Hematopoietic multipotent progenitor cell treated with erythropoietin and hydrocortisone succinate and interleukin-3 and kit ligand, for 6 days (in vitro differentiated cells): Measurements from ENCODE around the gene HMGN5.

ENCODE experiments used
- DNase-seq: peaks from one replicate; pipeline ENCODE4 v3.0.0-alpha.2; 2015

Gene HMGN5, protein sequence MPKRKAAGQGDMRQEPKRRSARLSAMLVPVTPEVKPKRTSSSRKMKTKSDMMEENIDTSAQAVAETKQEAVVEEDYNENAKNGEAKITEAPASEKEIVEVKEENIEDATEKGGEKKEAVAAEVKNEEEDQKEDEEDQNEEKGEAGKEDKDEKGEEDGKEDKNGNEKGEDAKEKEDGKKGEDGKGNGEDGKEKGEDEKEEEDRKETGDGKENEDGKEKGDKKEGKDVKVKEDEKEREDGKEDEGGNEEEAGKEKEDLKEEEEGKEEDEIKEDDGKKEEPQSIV

DNA sequence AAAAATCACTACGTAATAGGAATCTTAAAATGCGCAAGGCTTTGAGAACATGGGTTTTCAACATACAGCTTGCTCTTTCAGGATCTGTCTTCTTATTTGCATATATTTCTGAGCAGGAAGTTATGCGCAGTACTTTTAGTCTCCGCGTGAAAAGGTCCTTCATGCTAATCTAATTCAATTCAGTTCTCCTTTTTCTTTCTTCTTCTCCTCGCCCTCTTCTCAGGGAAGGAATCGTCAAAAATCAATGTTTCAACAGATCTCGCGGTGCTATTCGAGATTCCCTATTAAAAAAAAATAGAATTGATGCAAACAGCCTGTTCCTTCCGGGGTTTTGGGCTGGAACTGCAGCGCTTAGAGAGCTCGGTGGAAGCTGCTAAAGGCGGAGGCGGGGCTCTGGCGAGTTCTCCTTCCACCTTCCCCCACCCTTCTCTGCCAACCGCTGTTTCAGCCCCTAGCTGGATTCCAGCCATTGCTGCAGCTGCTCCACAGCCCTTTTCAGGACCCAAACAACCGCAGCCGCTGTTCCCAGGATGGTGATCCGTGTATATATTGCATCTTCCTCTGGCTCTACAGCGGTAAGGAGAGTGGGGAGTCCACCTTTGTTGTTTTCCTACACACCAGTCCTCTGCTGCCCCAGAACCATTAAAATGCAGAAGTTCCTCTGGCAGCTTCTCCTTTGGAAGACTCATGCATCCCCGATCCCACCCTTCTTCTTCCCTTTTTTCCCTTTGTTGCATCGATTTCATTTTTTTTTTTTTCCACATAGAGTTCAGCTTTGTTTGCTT lies at the start of gene HMGN5, which contains the start of gene SH3BGRL:
Gene HMGN5 (minus strand): TSS at position 243 of the 785 bp plus-strand sequence. CDS start 80,364 bp downstream, outside the sequence.
Gene SH3BGRL (plus strand): TSS at position 432 of the 785 bp plus-strand sequence. CDS start 99 bp downstream, at position 531.
- DNase-seq = peak; percentile 93

DNA sequence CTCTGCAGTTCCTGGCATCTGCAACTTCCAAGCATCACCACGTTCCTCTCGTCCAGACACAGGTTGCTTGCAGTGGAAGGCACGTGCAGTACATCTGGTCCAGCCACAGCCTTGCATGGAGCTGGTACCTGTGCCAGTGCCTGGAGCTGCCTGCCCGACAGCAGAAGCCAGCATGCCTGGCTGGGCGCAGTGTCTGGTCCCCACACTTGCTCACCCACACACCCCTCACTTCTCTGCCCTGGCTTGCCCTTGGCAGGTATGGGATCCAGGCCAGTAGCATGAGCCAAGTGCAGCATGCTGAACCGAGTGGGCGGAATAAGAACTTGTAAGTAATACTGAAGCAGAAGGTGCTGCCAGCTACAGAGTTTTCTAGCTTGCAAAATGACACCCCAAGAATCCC lies 40.0 kb upstream of the HMGN5 start:
- DNase-seq = no peak

DNA sequence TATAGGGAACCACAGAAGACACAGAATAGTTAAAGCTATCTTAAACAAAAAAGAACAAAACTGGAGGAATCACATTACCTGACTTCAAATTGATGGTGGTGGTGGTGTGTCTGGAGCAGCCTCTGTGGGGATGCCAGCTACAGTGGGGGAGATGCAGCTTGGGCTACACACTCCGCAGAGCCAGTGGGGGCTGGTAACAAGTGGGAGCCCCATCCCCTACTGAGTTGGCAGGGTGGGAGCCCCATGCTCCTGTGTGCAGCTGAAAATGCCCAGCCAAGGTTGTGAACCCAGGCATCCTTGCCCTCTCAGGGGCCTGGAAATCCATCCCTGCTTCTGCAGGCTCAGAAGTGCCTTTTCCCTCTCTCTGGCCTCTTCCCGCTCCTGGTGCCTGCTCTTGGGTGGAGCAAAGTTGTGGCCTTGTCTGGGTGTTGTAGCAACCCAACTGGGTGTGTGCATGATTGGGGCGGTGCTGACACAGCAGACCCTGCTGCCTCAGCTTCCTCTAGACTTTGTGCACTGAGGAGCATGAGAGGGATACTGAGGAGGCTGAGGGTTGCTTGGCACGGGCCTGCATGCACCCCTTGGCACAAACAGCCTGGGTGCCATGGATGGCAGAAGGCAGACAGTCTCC lies 39.1 kb upstream of the HMGN5 start:
- no peak for DNase-seq

DNA sequence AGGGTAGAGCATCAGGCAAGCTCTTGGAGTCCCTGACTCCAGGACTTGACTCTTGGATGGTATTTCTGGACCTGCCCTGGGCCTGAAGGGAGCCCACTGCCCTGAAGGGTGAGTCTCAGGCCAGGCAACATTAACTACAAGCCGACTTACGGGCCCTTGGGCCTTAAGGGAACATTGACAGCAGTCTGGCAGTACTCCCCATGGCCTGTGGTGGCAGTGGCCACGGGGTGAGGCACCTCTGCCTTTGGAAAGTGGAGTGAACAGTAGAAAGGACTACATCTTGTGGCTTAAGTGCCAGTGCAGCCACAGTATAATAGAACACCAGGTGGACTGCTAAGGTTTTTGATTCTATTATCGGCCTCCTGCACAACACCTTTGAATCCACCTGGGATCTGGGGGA lies 36.5 kb upstream of the HMGN5 start:
- DNase-seq = no peak

DNA sequence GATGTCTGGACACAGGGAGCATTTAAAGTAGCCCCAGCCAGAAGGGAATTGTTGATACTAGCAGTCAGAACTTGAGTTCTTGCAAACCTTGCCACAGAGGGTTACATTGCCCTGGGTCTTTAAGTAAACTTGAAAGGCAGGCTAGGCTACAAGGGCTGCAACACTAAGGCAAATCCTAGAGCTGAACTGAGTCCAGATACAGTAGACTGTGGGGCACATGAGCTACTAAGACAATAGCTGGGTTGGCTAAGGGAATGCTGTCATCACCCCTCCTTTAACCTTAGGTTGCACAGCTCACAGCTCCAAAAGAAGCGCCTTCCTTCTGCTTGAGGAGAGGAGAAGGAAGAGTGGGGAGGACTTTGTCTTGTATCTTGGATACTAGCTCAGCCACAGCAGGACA lies 35.8 kb upstream of the HMGN5 start:
- no peak for DNase-seq

DNA sequence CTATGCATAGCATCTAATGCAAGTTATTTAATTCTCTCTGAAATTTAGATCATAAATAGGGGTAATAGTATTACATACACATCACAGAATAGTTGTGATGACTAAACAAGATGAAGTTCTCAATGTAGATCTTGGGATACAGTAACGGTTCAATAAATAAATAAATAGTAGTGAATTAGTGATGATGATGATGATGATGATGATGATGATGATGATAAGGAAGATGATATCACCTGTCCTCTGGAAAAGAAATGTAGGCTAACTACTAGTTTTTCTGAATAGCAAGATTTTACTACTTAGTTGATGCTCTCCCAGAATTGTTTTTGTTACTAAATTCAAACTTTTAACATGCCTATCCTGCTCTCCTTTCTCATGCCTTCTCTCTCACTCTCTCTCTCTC lies 30.5 kb upstream of the HMGN5 start:
- no peak for DNase-seq

DNA sequence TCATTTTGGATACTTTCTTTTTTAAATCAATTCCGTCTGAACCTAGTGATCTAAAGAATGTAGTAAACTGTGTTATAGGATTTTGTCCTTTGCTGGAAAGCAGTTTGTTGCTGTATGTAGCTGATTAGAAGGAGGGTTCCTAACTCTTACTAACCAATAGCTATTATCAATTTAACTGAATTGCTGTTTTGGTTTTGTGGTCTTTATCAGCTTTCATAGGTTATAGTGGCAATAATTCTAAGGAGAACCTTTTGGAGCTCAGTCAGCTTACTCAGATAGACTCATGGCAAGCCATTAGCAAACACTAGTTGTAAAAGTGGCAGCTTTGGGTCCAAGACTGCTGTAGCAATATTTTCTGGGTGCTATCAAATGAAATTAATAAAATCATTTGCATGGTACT lies 29.8 kb upstream of the HMGN5 start:
- peak; percentile 62 for DNase-seq

DNA sequence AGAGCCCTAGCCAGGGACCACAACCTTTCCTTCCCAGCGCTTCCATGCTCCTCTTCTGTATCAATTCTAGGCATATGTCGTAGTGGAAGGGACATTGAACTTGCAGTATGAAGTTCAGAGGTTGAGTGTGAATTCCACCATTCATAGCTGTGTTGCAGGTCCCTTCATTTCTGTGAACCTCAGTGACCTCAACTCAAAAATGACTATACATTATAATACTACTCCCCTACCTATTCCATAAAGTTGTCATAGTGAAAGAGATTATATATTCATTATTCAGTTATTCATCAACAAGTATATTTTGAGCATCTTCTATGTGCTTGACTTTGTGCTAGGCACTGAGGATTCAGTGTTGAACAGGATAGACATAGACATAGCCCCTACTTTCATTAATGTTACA lies 28.2 kb upstream of the HMGN5 start:
- no peak for DNase-seq

DNA sequence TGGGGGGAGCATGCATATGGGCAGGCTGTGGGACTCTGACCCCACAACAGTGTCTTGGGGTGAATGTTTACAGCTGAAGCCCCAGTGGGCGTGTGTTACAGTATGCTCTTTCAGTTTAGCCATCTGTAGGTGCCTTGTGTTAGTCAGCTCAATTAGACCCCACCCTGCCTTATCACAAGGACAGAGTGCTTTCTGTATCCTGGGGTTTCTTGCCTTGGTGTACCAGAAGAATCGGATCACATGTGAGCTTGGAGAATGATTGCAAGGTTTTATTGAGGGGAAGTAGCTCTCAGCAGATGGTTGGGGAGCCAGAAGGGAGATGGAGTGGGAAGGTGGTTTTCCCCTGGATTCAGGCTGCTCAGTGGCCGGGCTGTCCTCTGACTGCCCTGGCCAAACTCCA lies 27.5 kb upstream of the HMGN5 start:
- peak; percentile 88 for DNase-seq

DNA sequence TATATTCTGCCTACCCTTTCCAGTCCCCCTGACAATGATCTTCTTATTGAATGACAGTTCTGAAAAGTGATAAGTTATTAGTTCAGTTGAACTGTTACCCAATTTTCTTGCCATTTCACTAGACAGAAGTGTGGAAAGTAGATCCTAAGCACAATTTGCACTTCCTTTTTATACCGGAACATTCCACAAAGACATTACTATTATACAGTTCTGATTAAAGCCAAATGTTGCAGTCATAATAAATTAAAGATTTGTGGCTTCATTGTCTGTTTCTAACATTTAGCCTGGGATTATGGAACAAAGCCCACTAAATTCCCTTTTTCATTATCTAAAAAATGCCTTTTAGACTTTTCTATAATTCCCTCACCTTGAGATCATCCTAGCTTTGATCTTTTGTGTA lies 14.0 kb upstream of the HMGN5 start:
- DNase-seq = no peak

DNA sequence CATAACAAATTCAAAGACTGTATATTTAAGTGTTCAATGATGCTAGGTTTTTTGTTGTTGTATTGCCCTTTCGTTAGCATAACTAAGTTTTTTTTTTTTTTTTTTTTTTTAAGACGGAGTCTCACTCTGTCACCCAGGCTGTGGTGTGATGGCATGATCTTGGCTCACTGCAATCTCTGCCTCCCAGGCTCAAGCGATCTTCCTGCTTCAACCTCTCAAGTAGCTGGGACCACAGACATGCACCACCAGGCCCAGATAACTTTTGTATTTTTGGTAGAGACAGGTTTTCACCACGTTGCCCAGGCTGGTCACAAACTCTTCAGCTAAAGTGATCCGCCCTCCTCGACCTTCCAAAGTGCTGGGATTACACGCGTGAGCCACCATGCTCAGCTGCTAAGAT lies 7.2 kb upstream of the HMGN5 start:
- peak; percentile 34 for DNase-seq

DNA sequence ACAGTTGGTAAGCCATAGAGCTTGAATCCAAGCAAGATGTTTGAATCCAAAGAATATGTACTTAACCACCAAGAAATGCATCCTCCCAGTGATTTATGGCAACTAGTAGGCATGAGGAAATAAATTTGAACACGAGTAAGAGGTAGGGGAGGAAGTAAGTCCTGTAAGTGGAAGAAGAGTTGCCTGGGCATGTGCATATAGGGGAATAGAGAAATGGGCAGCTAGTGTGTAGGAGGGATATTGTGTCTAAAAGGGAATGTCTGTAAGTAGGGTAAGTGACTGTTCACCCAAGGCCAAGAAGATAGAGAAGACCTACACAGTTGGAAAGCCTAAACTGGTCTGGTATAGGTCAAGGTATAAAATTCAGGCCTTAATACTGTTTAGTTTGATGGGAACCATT lies 4.8 kb upstream of the HMGN5 start:
- no peak for DNase-seq

DNA sequence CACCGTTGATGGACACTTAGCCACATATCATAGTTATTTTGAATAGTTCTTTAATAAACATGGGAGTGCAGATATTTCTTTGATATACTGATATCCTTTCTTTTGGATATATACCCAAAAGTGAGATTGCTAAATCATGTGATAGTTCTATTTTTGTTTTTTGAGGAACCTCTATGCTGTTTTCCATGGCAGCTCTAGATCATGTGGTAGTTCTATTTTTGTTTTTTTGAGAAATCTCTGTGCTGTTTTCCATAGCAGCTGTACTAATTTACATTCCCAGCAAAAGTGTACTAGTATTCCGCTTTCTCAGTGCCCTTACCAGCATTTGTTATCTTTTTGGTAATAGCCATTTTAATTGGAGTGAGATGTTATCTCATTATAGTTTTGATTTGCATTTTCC lies 3.8 kb upstream of the HMGN5 start:
- DNase-seq = no peak

DNA sequence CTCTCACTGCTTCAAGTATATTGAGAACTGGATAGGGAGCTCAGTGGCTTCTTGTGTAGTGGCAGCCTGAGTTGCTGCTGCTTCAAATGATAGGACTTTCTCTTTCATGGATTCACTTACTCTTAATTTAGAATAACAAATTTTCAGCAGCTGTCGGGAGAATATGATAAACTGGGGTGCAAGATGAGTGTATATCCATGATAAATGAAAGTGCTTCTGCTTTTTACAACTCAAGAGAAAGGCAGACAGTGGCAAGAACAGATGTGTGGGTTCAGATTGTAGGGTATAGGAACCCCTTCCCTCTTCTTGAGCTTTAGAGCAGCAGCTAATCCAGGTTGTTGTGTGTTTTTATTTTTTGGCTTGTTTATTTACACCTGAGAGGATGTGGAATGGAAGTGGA lies 1.2 kb upstream of the HMGN5 start:
- DNase-seq = peak; percentile 59

DNA sequence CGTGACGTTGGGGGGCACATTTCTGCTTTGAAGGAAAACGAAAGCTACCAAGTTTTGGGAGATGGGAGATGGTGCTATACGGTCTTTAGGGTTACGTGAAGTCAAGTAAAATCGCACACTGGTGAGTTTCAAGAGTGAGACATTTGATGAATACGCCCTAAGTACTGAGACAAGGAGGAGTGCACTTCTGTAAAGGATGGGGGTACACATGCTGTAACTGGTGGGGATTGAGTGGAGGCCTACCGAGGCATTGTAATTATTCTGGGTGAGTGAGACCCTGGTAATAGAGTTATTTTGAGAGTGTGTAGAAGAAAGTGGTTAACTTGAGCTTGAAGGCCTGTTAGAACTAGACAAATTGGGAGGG lies 725 bp upstream of the HMGN5 start:
- DNase-seq = peak; percentile 37

DNA sequence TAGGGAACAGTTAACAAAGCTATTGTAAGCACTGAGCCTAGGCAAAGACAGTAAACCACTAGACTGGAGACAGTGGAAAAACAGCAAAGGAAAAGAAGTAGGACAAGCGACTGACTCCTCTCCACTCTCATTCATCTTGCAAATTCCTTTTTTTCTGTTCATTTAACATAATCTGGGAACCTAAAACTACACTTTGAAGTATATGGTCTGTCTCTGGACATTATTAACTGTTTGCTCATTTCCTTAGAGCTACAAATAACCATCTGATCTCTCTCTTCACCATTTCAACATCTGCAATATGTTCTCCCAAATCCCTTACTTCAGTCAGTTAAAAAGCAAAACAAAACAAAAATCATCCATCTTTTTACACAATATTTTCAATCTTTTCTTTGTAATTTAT lies 642 bp downstream of the HMGN5 start:
- no peak for DNase-seq

DNA sequence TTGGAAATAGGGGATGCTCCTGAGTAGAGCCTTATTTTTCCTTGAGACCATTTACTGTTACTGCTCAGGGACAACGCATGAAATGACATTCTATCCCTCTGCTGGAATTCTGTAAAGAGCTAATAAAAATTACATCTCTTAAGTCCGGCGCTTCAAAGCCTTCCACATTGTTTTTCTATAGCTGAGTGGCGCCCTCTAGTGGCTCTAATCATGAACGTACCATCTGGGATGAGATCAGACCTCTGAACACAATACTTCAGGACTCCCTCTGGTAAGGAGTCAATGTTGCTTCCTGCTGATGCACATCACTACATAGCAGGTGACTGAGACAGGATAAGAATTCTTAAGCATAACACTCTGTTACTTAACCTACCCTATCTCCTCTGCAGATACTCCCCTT lies 6.0 kb downstream of the HMGN5 start:
- peak; percentile 77 for DNase-seq

DNA sequence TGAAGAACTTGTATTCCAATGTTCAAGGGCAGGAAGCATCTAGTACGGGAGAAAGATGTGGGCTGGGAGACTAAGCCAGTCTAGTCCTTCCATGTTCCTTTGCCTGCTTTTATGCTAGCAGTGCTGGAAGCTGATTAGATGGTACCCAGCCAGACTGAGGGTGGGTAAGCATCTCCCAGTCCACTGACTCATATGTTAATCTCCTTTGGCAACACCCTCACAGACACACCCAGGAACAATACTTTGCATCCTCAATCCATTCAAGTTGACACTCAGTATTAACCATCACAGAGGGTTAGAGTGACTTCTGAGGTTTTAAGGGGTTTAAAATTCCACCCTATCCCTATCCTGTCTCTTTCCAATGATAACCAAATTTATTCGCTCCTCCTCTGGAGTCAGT lies 6.5 kb downstream of the HMGN5 start:
- no peak for DNase-seq

DNA sequence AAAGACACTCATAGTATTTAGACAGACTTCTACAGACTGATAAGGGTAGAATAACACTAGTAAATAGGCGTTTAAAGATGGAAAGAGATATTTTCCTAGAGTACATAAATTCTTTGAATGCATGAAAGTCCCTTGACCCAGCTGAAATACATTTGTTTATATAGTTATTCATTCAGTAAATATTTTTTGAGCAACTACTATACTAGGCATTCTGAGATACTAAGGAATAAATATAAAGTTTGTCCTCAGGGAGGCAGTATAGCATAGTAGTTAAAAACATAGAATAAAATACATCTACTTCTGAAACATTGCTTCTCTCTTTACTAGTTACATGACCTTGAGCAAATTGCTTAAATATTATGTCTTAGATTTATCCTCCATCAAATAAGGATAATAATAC lies 27.4 kb downstream of the HMGN5 start:
- DNase-seq = peak; percentile 59

DNA sequence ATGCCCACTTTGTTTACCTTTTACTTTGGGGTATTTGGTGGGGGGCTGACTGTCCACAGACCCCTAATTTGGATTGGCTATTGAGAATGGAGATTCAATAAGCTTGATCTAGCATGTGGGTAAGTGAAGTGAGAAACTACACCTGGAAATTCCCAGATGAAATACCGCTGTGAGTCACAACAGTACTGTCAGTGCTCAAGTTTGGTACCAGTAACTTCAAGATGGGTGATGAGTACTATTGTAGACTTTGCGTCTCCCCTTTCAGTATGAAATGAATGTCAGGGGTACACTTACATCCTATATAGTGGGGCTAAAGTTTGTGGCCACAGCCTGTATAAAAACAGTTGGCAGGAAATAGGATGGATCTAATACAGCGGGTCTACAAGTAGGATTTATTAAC lies 33.3 kb downstream of the HMGN5 start:
- no peak for DNase-seq

DNA sequence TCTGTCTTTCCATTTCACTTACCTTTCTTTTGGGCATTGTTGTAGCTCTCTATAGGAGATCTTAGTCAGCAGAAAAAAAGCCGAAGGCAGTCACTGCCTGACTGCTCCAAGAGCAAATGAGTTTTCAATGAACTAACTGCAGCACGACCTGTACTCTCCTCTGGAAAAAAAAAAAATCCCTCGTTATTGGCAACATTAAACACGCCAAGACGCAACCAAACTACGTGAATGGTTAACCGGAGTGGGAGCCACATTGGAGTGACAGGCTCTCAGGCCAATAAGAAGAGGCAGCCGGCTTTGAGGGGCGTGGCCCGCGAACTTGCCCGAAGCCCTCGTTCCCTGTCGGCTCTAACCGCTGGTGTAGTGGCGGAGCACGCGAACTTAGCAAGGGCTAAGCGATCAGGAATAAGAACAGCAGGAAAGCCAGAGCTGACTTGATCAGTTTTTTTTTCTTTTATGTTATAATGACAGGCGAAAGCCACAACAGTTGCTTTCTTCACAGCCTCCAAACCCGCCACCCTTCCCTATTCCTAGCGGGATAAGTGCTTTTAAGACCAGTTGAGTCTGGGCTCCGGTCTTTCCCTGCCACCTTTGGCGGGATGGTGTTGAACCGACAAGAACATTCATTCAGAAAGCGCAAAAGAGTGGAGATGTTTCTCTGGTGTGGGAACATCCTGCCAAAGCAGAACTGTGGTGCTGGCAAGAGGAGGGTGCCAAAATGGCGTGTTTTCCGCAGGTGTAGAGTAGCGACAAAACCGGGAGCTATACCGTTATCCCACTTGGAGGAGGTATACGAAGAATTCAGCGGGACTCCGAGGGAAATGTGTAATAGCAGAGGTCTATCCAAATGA lies 80.0 kb downstream of the HMGN5 start:
- peak; percentile 95 for DNase-seq

DNA sequence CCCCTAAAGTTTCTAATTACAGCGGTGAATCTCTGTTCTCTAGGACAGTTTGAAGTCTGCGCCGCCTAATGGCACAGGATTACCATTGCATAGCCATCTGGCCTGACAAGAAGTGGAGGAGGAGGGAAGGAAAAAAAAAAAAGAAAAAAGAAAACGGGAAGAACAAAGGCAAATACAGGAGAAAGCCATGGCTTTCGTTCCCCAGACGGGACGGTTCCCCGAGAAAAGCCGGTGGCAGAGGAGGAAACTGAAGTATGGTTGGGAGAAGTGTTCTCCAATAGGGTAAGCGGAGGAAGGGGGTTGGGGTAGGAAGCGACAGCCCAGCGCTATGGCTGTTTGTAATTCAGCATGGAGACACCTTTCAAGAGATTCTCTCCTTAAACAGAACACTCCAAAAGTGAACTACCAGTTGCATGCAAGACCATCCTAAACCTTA lies 80.8 kb downstream of the HMGN5 start:
- peak; percentile 80 for DNase-seq
